ENCODE measurements around the gene COPG2. TPM values are rescaled to one million over a fixed set of nuclear protein-coding genes. Genes with fewer than 3 reads are reported as not detected.

COPG2 gene
- total and polyA plus RNA-seq, 2 experiments from 2014 or later, result 4.9 to 66.3 TPM

DNA sequence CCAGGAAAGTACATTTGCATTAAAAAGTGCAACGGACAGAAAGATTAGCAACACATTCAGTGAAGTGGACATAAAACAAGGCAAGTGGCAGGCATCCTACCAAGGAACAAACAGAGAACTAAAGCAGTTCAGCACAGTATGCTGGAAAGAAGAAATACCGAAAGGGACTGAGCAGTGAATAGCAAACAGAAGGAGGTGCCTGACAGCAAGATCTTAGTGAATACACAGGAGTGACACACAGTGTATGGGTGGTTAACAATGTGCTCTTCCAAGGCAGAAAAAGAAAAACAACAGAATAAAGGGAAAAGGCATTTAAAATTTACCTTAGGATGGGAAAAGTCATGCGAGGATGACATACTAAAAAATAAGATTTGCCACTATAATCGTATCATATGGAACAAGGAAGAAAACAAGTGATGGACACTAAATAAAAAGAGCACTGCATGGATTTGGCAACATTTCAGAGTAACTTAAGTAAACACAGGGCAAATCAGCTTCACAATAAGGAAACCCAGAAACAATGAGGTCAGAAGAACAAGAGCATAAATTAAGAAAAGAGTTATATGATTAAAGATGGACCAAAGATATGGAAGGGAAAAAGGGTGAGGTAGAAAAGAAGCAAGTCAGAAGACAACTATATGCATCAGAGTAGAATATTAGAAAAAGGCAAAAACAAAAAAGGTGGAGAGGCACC lies 147.1 kb downstream of the COPG2 start (continued):
- TF ChIP-seq, protein P1, sequence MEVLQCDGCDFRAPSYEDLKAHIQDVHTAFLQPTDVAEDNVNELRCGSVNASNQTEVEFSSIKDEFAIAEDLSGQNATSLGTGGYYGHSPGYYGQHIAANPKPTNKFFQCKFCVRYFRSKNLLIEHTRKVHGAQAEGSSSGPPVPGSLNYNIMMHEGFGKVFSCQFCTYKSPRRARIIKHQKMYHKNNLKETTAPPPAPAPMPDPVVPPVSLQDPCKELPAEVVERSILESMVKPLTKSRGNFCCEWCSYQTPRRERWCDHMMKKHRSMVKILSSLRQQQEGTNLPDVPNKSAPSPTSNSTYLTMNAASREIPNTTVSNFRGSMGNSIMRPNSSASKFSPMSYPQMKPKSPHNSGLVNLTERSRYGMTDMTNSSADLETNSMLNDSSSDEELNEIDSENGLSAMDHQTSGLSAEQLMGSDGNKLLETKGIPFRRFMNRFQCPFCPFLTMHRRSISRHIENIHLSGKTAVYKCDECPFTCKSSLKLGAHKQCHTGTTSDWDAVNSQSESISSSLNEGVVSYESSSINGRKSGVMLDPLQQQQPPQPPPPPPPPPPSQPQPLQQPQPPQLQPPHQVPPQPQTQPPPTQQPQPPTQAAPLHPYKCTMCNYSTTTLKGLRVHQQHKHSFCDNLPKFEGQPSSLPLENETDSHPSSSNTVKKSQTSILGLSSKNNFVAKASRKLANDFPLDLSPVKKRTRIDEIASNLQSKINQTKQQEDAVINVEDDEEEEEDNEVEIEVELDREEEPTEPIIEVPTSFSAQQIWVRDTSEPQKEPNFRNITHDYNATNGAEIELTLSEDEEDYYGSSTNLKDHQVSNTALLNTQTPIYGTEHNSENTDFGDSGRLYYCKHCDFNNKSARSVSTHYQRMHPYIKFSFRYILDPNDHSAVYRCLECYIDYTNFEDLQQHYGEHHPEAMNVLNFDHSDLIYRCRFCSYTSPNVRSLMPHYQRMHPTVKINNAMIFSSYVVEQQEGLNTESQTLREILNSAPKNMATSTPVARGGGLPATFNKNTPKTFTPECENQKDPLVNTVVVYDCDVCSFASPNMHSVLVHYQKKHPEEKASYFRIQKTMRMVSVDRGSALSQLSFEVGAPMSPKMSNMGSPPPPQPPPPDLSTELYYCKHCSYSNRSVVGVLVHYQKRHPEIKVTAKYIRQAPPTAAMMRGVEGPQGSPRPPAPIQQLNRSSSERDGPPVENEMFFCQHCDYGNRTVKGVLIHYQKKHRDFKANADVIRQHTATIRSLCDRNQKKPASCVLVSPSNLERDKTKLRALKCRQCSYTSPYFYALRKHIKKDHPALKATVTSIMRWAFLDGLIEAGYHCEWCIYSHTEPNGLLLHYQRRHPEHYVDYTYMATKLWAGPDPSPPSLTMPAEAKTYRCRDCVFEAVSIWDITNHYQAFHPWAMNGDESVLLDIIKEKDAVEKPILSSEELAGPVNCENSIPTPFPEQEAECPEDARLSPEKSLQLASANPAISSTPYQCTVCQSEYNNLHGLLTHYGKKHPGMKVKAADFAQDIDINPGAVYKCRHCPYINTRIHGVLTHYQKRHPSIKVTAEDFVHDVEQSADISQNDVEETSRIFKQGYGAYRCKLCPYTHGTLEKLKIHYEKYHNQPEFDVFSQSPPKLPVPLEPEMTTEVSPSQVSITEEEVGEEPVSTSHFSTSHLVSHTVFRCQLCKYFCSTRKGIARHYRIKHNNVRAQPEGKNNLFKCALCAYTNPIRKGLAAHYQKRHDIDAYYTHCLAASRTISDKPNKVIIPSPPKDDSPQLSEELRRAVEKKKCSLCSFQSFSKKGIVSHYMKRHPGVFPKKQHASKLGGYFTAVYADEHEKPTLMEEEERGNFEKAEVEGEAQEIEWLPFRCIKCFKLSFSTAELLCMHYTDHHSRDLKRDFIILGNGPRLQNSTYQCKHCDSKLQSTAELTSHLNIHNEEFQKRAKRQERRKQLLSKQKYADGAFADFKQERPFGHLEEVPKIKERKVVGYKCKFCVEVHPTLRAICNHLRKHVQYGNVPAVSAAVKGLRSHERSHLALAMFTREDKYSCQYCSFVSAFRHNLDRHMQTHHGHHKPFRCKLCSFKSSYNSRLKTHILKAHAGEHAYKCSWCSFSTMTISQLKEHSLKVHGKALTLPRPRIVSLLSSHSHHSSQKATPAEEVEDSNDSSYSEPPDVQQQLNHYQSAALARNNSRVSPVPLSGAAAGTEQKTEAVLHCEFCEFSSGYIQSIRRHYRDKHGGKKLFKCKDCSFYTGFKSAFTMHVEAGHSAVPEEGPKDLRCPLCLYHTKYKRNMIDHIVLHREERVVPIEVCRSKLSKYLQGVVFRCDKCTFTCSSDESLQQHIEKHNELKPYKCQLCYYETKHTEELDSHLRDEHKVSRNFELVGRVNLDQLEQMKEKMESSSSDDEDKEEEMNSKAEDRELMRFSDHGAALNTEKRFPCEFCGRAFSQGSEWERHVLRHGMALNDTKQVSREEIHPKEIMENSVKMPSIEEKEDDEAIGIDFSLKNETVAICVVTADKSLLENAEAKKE (CRISPR knock-in tag; IDR thresholded peaks at IDR 0.05), result no peak

DNA sequence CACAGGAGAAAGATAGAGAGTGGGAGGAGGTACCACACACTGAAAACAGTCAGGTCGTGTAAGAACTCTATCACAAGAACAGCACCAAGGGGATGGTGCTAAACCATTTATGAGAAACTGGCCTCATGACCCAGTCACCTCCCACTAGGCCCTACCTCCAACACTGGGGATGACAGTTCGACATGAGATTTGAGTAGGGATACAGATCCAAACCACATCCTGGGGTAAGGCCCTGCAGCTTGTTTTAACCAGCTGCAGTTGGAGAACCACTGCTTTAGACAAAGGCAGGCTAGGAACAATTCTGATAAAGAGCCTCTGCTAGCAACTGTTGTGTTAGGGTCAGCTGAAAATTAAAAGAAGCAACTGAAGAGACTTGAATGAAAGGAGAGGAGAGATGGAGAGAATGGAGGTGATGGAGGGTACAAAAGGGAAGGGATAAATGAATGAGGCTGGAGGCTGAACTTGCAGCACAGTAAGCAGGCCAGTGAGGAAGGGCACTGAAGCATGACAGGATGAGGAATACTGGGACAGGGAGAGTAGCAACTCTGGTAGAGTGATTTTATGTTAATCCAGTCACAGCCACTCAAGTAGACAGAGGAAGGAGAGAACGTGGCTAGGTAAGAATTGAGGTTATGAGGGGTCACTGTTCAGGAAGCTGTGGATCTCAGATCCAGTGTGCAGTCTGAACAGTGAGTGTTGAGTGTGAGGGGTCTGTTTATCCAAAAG lies 153.1 kb downstream of the COPG2 start:
- Histone ChIP-seq H3F3A (replicated peaks; ENCODE audit: low read depth) (no peaks in the 10 kb centered on the region), H3K4me3 (no peak overlapping the region), H3K4me2 (no peak overlapping the region), H3K36me3 (ENCODE audit: insufficient read depth) (no peaks in the 10 kb centered on the region; the same call in 1 of the 2 replicates), H4K20me1 (replicated peaks; ENCODE audit: insufficient read depth) (peaks cover 19% of the 10 kb centered on the region; the same call in 1 of the 2 replicates), H3K9me2 (ENCODE audit: insufficient read depth) (peaks cover 7% of the 10 kb centered on the region; the same call in 1 of the 2 replicates), H3K27me3 (ENCODE audit: insufficient read depth) (no peaks in the 10 kb centered on the region), H3K4me1 (ENCODE audit: insufficient read depth) (peaks cover 3% of the 10 kb centered on the region; the same call in 1 of the 2 replicates), H3K27ac (ENCODE audit: low read depth) (no peak overlapping the region), H3K79me2 (replicated peaks; ENCODE audit: insufficient read depth) (0 out of 2 replicates have a peak, but pooled peaks cover 2% of the 10 kb centered on the region), H2AFZ (no peak overlapping the region)
- Mint-ChIP-seq H3K36me3 (ENCODE audit: low read depth) (no peaks in the 10 kb centered on the region), H3K27ac (no peak overlapping the region), H3K9me3 (no peaks in the 10 kb centered on the region), H3K27me3 (ENCODE audit: insufficient read depth, low read depth, poor library complexity) (no peaks in the 10 kb centered on the region), H3K4me3 (no peak overlapping the region), H3K4me1 (no peaks in the 10 kb centered on the region)
- DNase-seq (ENCODE audit: low spot score) (no peak), ATAC-seq (no peak)
- TF ChIP-seq NANOG (IDR thresholded peaks at IDR 0.05; ENCODE audit: borderline replicate concordance), result no peak
- TF ChIP-seq ZNF331 (CRISPR knock-in tag; IDR thresholded peaks at IDR 0.05; ENCODE audit: low read depth), result no peak
- TF ChIP-seq, protein P1 (CRISPR knock-in tag; IDR thresholded peaks at IDR 0.05), result no peak
- TF ChIP-seq JUNB (IDR thresholded peaks at IDR 0.05; ENCODE audit: unreplicated experiment), result no peak
- TF ChIP-seq, protein P2, sequence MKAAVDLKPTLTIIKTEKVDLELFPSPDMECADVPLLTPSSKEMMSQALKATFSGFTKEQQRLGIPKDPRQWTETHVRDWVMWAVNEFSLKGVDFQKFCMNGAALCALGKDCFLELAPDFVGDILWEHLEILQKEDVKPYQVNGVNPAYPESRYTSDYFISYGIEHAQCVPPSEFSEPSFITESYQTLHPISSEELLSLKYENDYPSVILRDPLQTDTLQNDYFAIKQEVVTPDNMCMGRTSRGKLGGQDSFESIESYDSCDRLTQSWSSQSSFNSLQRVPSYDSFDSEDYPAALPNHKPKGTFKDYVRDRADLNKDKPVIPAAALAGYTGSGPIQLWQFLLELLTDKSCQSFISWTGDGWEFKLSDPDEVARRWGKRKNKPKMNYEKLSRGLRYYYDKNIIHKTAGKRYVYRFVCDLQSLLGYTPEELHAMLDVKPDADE (IDR thresholded peaks at IDR 0.05), result no peak
- no peak for TF ChIP-seq CREB1 (CRISPR knock-in tag; IDR thresholded peaks at IDR 0.05; ENCODE audit: low read depth)
